A549 (cell line): ENCODE data around the gene SYT2. TPM values are rescaled to one million over a fixed set of nuclear protein-coding genes. Genes with fewer than 3 reads are reported as not detected.
A peak's percentile ranks its signal among the peaks of the same experiment; 100 is the strongest.

ENCODE experiments used
- ATAC-seq, 2 experiments: fragments of 200-7000 bp in 1 of 2; fragments of >200 bp in 1 of 2; cut with Nextera tagmentation in 1 of 2; cut with Tn5 transposase in 1 of 2; 3 replicates each; pipeline versions ENCODE4 v1.8.0 to v1.9.1; 2018 to 2020; ENCODE audit warnings: mild to moderate bottlenecking in 1 of 2, moderate library complexity in 1 of 2
- CTCF ChIA-PET: fragments of 300-600 bp; sonication (Branson Sonifier 250); formaldehyde crosslinking; extraction: SDS; loops from one replicate; lab custom pipeline; 2021; ENCODE audit warnings: antibody characterized with exemption, inconsistent platforms; lab: Yijun Ruan, JAX
- POLR2A ChIA-PET: fragments of 350-600 bp; formaldehyde crosslinking; extraction: SDS; loops from one replicate; lab custom pipeline; 2021; ENCODE audit warnings: antibody characterized with exemption, inconsistent platforms; lab: Yijun Ruan, JAX
- DNase-seq, 2 experiments: peaks; one replicate each; pipeline versions ENCODE4 v3.0.0 to v3.0.0-alpha.2; 2011 to 2016; ENCODE audit warnings: low read depth in 1 of 2, low spot score in 1 of 2
- FAIRE-seq: peaks from 2 replicates; lab custom pipeline; 2011; peaks lifted over from hg19 to GRCh38; lab: Jason Lieb, UNC
- H3K27ac ChIP-seq, 2 experiments: fragments of >200 bp; sonication (Bioruptor Twin); formaldehyde crosslinking; 3 replicates each; pipeline ENCODE4 v1.5.1; 2016 to 2017
- H3K4me1 ChIP-seq: fragments of >200 bp; sonication (Bioruptor Twin); formaldehyde crosslinking; 3 replicates; pipeline ENCODE4 v1.6.1; 2016
- H3K4me2 ChIP-seq: fragments of >200 bp; sonication (Bioruptor Twin); formaldehyde crosslinking; 3 replicates; pipeline ENCODE4 v1.6.1; 2016
- H3K4me3 ChIP-seq: fragments of >200 bp; sonication (Bioruptor Twin); formaldehyde crosslinking; 3 replicates; pipeline ENCODE4 v1.5.1; 2016
- H3K9me3 ChIP-seq: fragments of >200 bp; sonication (Bioruptor Twin); formaldehyde crosslinking; 3 replicates; pipeline ENCODE4 v1.6.1; 2016
- ATOH8 ChIP-seq: fragments of 250-450 bp; sonication (Bioruptor Pico); IDR thresholded peaks from 2 replicates; pipeline ENCODE4 v1.5.0; 2020; ENCODE audit warnings: low read depth, mild to moderate bottlenecking, moderate library complexity
- BHLHE40 ChIP-seq: IDR thresholded peaks from 2 replicates; pipeline ENCODE4 v1.6.1; 2012; ENCODE audit warnings: low read depth, low read length, inconsistent platforms
- CBX2 ChIP-seq: fragments of 200-600 bp; sonication (generic); IDR thresholded peaks from 2 replicates; pipeline ENCODE4 v1.6.1; 2016; ENCODE audit warnings: low read depth, mild to moderate bottlenecking, borderline replicate concordance
- CHD4 ChIP-seq: fragments of 200-600 bp; sonication (generic); IDR thresholded peaks from 2 replicates; pipeline ENCODE4 v1.6.1; 2016; ENCODE audit warnings: antibody characterized with exemption, mild to moderate bottlenecking, borderline replicate concordance
- CTCF ChIP-seq: fragments of >200 bp; sonication (Bioruptor Twin); formaldehyde crosslinking; IDR thresholded peaks from 3 replicates; pipeline ENCODE4 v1.5.1; 2016
- FOSL2 ChIP-seq, 2 experiments: fragments of 450-650 bp in 1 of 2; fragments of >200 bp in 1 of 2; sonication (Bioruptor Twin) in 1 of 2; formaldehyde crosslinking; IDR thresholded peaks; 2 replicates each; pipeline versions ENCODE4 v1.5.0 to v1.6.1; 2016 to 2020; ENCODE audit warnings: mild to moderate bottlenecking in 1 of 2, moderate library complexity in 1 of 2
- HES2 ChIP-seq: fragments of >200 bp; sonication (Bioruptor Twin); formaldehyde crosslinking; IDR thresholded peaks from 2 replicates; pipeline ENCODE4 v1.6.1; 2016
- KDM1A ChIP-seq: fragments of 200-600 bp; sonication (generic); IDR thresholded peaks from 2 replicates; pipeline ENCODE4 v1.6.1; 2016; ENCODE audit warnings: low read depth, mild to moderate bottlenecking
- KDM5A ChIP-seq: fragments of 200-600 bp; sonication (generic); IDR thresholded peaks from 2 replicates; pipeline ENCODE4 v1.6.1; 2016; ENCODE audit warnings: antibody characterized with exemption, mild to moderate bottlenecking
- MAFK ChIP-seq: fragments of 450-650 bp; IDR thresholded peaks from 2 replicates; pipeline ENCODE4 v1.6.1; 2014; ENCODE audit not compliant: partially characterized antibody
- MYC ChIP-seq: IDR thresholded peaks from 2 replicates; pipeline ENCODE4 v1.6.1; 2012; ENCODE audit warnings: mild to moderate bottlenecking, inconsistent platforms, low read length, improper control_type of control experiment, borderline replicate concordance
- NPAS2 ChIP-seq: fragments of 250-450 bp; sonication (Bioruptor Pico); IDR thresholded peaks from 2 replicates; pipeline ENCODE4 v1.8.0; 2022; ENCODE audit warnings: mild to moderate bottlenecking, moderate library complexity, borderline replicate concordance
- NR3C1 ChIP-seq: fragments of >200 bp; sonication (Bioruptor Twin); formaldehyde crosslinking; IDR thresholded peaks from 3 replicates; pipeline ENCODE4 v1.6.1; 2017
- PHF8 ChIP-seq: fragments of 200-600 bp; sonication (generic); IDR thresholded peaks from 2 replicates; pipeline ENCODE4 v1.6.1; 2016; ENCODE audit warnings: low read depth, mild to moderate bottlenecking, antibody characterized with exemption, moderate library complexity, borderline replicate concordance
- POLR2A ChIP-seq: IDR thresholded peaks from 2 replicates; pipeline ENCODE4 v1.6.1; 2012; ENCODE audit warnings: mild to moderate bottlenecking, low read length
- RAD21 ChIP-seq, 2 experiments: fragments of >200 bp in 1 of 2; sonication (Bioruptor Twin) in 1 of 2; formaldehyde crosslinking in 1 of 2; IDR thresholded peaks in 1 of 2; conservative IDR thresholded peaks in 1 of 2; 2 replicates in 1 of 2; 3 replicates in 1 of 2; pipeline ENCODE4 v1.6.1; 2012 to 2018; ENCODE audit warnings: inconsistent platforms in 1 of 2
- RCOR1 ChIP-seq: fragments of 150-350 bp; IDR thresholded peaks from 2 replicates; pipeline ENCODE4 v1.6.1; 2014; ENCODE audit warnings: antibody characterized with exemption, low read length, low read depth
- SMC3 ChIP-seq: fragments of >200 bp; sonication (Bioruptor Twin); formaldehyde crosslinking; IDR thresholded peaks from 3 replicates; pipeline ENCODE4 v1.6.1; 2018; ENCODE audit warnings: inconsistent platforms
- SREBF2 ChIP-seq: fragments of 450-650 bp; IDR thresholded peaks from 2 replicates; pipeline ENCODE4 v1.6.1; 2014; ENCODE audit warnings: mild to moderate bottlenecking, moderate library complexity
- TFCP2L1 ChIP-seq: fragments of 250-450 bp; sonication (Bioruptor Pico); IDR thresholded peaks from 2 replicates; pipeline ENCODE4 v1.5.0; 2021; ENCODE audit warnings: mild to moderate bottlenecking
- ZC3H11A ChIP-seq: fragments of 450-650 bp; IDR thresholded peaks from 2 replicates; pipeline ENCODE4 v1.6.1; 2014; ENCODE audit warnings: antibody characterized with exemption, mild to moderate bottlenecking
- WGBS: methylation state at CpG from one replicate; pipeline ENCODE4 v1.1.6; 2017; ENCODE audit errors: missing lambda C conversion rate; 5-methylcytosine and 5-hydroxymethylcytosine counted together
- polyA plus RNA-seq, 4 experiments: library from polyadenylated mRNA; depleted of rRNA in 3 of 4; stranded (reverse); fragments of >200 nt; fragmentation: RNase III in 1 of 4; extraction: RNeasy Plus Mini Kit Qiagen cat#74134 plus additional on column Dnase treatment in 1 of 4; gene quantifications; 2 replicates in 3 of 4; 3 replicates in 1 of 4; pipeline ENCODE4 v1.2.3, GENCODE V29; 2011 to 2017

Gene SYT2
- polyA plus RNA-seq, 2 of the 4 experiments (the other 2 are of a cell fraction): 0.03 to 0.04 TPM

- Histone ChIP-seq H3K4me3 (no peak overlapping the region), H3K9me3 (no peaks in the 10 kb centered on the region), H3K4me1 (peaks cover 5% of the 10 kb centered on the region; the same call in 2 of the 3 replicates), H3K4me2 (no peak overlapping the region), H3K27ac (no peak overlapping the region)
- FAIRE-seq: no peak
- 59% methylated on average over 10 of the region's 10 CpGs for WGBS
- peak; percentile 15 to 46; a peak in 4 of 6 replicates for ATAC-seq
- TF ChIP-seq FOSL2 (IDR thresholded peaks at IDR 0.05) (no peak), FOSL2 (CRISPR knock-in tag; IDR thresholded peaks at IDR 0.05) (no peak), ATOH8 (no peak), KDM1A (no peak), ZC3H11A (no peak), HES2 (no peak), SMC3 (no peak; the same call in 2 of the 3 replicates), SREBF2 (no peak), MAFK (no peak), NPAS2 (CRISPR knock-in tag) (no peak), RCOR1 (no peak), POLR2A (no peak)
- ChIA-PET POLR2A (interaction anchor here (0.6 kb wide), 1 partner anchor 365 kb away, joined by 3 read pairs; no protein-coding TSS in a partner anchor), CTCF (interaction anchor here (0.6 to 4.3 kb wide), 39 partner anchors 10 to 289 kb away, joined by 3 to 47 read pairs (median 5); partner anchors contain the start of gene UBE2T)
- no peak for DNase-seq
These were observed 109.7 kb downstream of the SYT2 start for GRCh38 chr1:202600432-202601041.

- POLR2A ChIA-PET: interaction anchor here (0.6 kb wide), 1 partner anchor 364 kb away, joined by 3 read pairs; no protein-coding TSS in a partner anchor
- peak overlapping the region; percentile 23; the same call in 1 of the 3 replicates for H3K4me2 ChIP-seq
- ATAC-seq (peak; percentile 89 to 98), FAIRE-seq (no peak), DNase-seq (peak; percentile 82 to 83)
- H3K27ac ChIP-seq: peak overlapping the region; percentile 53 to 73
- no peaks in the 10 kb centered on the region for H3K9me3 ChIP-seq
- H3K4me1 ChIP-seq: peaks cover 5% of the 10 kb centered on the region; the same call in 2 of the 3 replicates
- CTCF ChIA-PET: interaction anchor here (0.6 to 4.3 kb wide), 42 partner anchors 9 to 288 kb away, joined by 3 to 47 read pairs (median 4); partner anchors contain the start of gene UBE2T
- no peak overlapping the region for H3K4me3 ChIP-seq
- 43% methylated on average over 14 of the region's 16 CpGs for WGBS
- TF ChIP-seq KDM5A (no peak), CBX2 (no peak), BHLHE40 (no peak), NR3C1 (no peak), TFCP2L1 (CRISPR knock-in tag) (no peak), CHD4 (no peak), SMC3 (peak; percentile 95), PHF8 (no peak), MYC (no peak), RAD21 (conservative IDR thresholded peaks at IDR 0.05 in 1 of 2, IDR thresholded peaks at IDR 0.05 in 1 of 2) (peak; percentile 93 to 94), CTCF (peak; percentile 84)
These were observed 110.4 kb downstream of the SYT2 start for GRCh38 chr1:202599669-202600431.
